ENCODE measurements around the gene TMEM115. TPM values are rescaled to one million over a fixed set of nuclear protein-coding genes. Genes with fewer than 3 reads are reported as not detected.

Gene TMEM115
- total and polyA plus RNA-seq, 9 of the 15 experiments (the other 6 are each of a cell fraction or from before 2014, with no cell fraction given) = 1.6 to 26.9 (median 14.1) TPM

DNA sequence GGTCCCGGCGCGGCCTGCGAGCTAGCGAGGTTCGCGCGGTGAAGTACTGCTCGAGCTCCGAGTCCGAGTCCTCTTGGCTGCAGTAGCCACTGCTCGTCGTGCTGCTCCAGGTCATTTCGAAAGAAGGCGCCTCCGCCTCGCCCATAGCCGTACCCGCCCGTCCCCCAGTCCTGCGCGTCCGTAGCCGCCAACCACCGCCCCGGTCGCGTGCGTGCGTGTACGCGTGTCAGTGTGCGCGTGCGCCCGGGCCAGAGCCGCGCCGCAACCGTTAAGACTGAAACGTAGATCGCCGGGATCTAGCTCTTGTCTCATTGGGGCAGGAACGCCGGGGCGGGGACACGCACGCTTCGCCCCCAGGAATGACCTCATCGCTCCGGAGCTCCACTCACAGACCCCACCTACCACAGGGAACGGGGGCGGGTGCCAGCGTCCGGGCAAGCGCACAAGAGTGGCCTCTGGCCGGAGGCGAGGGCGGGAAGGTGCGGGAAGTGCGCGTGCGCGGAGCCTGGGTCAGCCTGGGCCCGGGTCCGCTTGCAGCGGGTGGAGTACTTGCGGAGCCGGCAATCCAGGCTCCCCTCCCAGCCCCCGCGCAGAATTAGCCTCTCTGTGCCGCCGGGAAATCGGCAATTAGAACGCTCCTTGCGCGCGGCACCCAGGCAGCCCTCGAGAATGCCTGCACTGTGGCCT lies 22.0 kb downstream of the TMEM115 start (continued):
- TF ChIP-seq, protein P1, sequence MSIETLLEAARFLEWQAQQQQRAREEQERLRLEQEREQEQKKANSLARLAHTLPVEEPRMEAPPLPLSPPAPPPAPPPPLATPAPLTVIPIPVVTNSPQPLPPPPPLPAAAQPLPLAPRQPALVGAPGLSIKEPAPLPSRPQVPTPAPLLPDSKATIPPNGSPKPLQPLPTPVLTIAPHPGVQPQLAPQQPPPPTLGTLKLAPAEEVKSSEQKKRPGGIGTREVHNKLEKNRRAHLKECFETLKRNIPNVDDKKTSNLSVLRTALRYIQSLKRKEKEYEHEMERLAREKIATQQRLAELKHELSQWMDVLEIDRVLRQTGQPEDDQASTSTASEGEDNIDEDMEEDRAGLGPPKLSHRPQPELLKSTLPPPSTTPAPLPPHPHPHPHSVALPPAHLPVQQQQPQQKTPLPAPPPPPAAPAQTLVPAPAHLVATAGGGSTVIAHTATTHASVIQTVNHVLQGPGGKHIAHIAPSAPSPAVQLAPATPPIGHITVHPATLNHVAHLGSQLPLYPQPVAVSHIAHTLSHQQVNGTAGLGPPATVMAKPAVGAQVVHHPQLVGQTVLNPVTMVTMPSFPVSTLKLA (conservative IDR thresholded peaks at IDR 0.05) = peak; percentile 88 to 95
- no peak for TF ChIP-seq ZC3H11A (IDR thresholded peaks at IDR 0.05; ENCODE audit: low read depth, low read length)
- TF ChIP-seq TAF7 (tag; IDR thresholded peaks at IDR 0.05) = no peak
- TF ChIP-seq TOE1 (IDR thresholded peaks at IDR 0.05; ENCODE audit: borderline replicate concordance) = no peak
- no peak for TF ChIP-seq TOE1 (CRISPR knock-in tag; IDR thresholded peaks at IDR 0.05; ENCODE audit: borderline replicate concordance, low read depth)
- TF ChIP-seq, protein P2, sequence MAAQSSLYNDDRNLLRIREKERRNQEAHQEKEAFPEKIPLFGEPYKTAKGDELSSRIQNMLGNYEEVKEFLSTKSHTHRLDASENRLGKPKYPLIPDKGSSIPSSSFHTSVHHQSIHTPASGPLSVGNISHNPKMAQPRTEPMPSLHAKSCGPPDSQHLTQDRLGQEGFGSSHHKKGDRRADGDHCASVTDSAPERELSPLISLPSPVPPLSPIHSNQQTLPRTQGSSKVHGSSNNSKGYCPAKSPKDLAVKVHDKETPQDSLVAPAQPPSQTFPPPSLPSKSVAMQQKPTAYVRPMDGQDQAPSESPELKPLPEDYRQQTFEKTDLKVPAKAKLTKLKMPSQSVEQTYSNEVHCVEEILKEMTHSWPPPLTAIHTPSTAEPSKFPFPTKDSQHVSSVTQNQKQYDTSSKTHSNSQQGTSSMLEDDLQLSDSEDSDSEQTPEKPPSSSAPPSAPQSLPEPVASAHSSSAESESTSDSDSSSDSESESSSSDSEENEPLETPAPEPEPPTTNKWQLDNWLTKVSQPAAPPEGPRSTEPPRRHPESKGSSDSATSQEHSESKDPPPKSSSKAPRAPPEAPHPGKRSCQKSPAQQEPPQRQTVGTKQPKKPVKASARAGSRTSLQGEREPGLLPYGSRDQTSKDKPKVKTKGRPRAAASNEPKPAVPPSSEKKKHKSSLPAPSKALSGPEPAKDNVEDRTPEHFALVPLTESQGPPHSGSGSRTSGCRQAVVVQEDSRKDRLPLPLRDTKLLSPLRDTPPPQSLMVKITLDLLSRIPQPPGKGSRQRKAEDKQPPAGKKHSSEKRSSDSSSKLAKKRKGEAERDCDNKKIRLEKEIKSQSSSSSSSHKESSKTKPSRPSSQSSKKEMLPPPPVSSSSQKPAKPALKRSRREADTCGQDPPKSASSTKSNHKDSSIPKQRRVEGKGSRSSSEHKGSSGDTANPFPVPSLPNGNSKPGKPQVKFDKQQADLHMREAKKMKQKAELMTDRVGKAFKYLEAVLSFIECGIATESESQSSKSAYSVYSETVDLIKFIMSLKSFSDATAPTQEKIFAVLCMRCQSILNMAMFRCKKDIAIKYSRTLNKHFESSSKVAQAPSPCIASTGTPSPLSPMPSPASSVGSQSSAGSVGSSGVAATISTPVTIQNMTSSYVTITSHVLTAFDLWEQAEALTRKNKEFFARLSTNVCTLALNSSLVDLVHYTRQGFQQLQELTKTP (IDR thresholded peaks at IDR 0.05; ENCODE audit: low read depth in 1 of 2, partially characterized antibody in 2 of 2) = no peak
- TF ChIP-seq, protein P3, sequence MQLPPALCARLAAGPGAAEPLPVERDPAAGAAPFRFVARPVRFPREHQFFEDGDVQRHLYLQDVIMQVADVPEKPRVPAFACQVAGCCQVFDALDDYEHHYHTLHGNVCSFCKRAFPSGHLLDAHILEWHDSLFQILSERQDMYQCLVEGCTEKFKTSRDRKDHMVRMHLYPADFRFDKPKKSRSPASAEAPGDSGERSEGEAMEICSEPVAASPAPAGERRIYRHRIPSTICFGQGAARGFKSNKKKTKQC (CRISPR knock-in tag; IDR thresholded peaks at IDR 0.05) = no peak
- TF ChIP-seq MXI1 (IDR thresholded peaks at IDR 0.05; ENCODE audit: low read depth, low read length) = 0 out of 2 replicates have a peak, but pooled peaks have one; percentile 31
- no peak for TF ChIP-seq CBFA2T2 (conservative IDR thresholded peaks at IDR 0.05)
- TF ChIP-seq SMARCA5 (IDR thresholded peaks at IDR 0.05) = no peak
- TF ChIP-seq, protein P4, sequence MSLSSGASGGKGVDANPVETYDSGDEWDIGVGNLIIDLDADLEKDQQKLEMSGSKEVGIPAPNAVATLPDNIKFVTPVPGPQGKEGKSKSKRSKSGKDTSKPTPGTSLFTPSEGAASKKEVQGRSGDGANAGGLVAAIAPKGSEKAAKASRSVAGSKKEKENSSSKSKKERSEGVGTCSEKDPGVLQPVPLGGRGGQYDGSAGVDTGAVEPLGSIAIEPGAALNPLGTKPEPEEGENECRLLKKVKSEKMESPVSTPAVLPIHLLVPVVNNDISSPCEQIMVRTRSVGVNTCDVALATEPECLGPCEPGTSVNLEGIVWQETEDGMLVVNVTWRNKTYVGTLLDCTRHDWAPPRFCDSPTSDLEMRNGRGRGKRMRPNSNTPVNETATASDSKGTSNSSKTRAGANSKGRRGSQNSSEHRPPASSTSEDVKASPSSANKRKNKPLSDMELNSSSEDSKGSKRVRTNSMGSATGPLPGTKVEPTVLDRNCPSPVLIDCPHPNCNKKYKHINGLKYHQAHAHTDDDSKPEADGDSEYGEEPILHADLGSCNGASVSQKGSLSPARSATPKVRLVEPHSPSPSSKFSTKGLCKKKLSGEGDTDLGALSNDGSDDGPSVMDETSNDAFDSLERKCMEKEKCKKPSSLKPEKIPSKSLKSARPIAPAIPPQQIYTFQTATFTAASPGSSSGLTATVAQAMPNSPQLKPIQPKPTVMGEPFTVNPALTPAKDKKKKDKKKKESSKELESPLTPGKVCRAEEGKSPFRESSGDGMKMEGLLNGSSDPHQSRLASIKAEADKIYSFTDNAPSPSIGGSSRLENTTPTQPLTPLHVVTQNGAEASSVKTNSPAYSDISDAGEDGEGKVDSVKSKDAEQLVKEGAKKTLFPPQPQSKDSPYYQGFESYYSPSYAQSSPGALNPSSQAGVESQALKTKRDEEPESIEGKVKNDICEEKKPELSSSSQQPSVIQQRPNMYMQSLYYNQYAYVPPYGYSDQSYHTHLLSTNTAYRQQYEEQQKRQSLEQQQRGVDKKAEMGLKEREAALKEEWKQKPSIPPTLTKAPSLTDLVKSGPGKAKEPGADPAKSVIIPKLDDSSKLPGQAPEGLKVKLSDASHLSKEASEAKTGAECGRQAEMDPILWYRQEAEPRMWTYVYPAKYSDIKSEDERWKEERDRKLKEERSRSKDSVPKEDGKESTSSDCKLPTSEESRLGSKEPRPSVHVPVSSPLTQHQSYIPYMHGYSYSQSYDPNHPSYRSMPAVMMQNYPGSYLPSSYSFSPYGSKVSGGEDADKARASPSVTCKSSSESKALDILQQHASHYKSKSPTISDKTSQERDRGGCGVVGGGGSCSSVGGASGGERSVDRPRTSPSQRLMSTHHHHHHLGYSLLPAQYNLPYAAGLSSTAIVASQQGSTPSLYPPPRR (CRISPR knock-in tag; IDR thresholded peaks at IDR 0.05; ENCODE audit: borderline replicate concordance) = no peak
- TF ChIP-seq SAFB (IDR thresholded peaks at IDR 0.05; ENCODE audit: borderline replicate concordance, low read depth, low read length) = peak; percentile 81
- 0 out of 2 replicates have a peak, but pooled peaks have one; percentile 32 for TF ChIP-seq KLF6 (CRISPR knock-in tag; IDR thresholded peaks at IDR 0.05; ENCODE audit: borderline replicate concordance)
- TF ChIP-seq, protein P5, sequence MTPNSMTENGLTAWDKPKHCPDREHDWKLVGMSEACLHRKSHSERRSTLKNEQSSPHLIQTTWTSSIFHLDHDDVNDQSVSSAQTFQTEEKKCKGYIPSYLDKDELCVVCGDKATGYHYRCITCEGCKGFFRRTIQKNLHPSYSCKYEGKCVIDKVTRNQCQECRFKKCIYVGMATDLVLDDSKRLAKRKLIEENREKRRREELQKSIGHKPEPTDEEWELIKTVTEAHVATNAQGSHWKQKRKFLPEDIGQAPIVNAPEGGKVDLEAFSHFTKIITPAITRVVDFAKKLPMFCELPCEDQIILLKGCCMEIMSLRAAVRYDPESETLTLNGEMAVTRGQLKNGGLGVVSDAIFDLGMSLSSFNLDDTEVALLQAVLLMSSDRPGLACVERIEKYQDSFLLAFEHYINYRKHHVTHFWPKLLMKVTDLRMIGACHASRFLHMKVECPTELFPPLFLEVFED (CRISPR knock-in tag; conservative IDR thresholded peaks at IDR 0.05) = peak; percentile 21; the same call in 1 of the 2 replicates
